LNCAP (cell line): ENCODE measurements around the gene TOMM20.

Source experiments
- TF ChIP-seq, protein P1 (sequence below): fragments of 450-650 bp; IDR thresholded peaks from 2 replicates; pipeline ENCODE4 v1.5.1; 2017; ENCODE audit warnings: mild to moderate bottlenecking

TOMM20 gene

DNA sequence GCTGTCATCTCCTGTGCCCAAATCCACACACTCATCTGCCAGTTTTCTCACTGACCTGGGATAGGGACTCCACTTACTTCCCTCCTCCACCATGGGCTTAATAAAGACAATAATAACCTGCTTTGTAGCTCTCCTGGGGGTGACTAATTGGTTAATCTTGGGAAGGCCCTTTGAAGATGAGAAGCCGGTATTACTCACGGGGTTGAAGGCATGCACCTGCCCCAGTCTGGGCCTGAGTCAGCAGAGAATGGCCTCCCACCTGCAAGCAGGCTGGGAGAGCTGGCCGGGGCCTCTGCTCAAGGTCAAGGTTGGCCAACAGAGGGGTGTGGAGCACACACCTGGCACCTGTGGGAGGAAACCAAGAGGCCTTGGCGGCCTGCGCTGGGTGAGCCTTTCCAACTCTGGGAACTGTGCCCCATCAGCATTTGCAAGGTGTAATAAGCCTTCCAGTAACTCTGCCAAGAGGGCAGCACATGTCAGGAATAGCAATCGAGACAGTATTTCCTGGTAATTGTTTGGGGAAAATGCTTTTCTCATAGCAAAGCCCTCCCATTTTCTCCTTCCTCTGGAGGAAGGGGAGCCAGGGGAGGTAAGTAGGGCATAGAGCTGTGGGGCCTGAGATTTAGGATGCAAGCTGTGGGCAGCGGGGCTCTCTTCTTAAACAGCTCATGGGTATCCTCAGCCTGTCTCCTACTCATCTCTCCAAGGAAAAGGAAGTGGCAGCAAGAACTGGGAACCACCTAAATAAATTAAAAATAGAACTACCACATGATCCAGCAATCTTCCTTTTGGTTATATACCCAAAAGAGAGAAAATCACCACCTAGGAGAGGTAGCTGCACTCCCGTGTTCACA lies 49.0 kb downstream of the TOMM20 start:
- TF ChIP-seq, protein P1, sequence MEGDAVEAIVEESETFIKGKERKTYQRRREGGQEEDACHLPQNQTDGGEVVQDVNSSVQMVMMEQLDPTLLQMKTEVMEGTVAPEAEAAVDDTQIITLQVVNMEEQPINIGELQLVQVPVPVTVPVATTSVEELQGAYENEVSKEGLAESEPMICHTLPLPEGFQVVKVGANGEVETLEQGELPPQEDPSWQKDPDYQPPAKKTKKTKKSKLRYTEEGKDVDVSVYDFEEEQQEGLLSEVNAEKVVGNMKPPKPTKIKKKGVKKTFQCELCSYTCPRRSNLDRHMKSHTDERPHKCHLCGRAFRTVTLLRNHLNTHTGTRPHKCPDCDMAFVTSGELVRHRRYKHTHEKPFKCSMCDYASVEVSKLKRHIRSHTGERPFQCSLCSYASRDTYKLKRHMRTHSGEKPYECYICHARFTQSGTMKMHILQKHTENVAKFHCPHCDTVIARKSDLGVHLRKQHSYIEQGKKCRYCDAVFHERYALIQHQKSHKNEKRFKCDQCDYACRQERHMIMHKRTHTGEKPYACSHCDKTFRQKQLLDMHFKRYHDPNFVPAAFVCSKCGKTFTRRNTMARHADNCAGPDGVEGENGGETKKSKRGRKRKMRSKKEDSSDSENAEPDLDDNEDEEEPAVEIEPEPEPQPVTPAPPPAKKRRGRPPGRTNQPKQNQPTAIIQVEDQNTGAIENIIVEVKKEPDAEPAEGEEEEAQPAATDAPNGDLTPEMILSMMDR, result no peak; the same call in 1 of the 2 replicates

DNA sequence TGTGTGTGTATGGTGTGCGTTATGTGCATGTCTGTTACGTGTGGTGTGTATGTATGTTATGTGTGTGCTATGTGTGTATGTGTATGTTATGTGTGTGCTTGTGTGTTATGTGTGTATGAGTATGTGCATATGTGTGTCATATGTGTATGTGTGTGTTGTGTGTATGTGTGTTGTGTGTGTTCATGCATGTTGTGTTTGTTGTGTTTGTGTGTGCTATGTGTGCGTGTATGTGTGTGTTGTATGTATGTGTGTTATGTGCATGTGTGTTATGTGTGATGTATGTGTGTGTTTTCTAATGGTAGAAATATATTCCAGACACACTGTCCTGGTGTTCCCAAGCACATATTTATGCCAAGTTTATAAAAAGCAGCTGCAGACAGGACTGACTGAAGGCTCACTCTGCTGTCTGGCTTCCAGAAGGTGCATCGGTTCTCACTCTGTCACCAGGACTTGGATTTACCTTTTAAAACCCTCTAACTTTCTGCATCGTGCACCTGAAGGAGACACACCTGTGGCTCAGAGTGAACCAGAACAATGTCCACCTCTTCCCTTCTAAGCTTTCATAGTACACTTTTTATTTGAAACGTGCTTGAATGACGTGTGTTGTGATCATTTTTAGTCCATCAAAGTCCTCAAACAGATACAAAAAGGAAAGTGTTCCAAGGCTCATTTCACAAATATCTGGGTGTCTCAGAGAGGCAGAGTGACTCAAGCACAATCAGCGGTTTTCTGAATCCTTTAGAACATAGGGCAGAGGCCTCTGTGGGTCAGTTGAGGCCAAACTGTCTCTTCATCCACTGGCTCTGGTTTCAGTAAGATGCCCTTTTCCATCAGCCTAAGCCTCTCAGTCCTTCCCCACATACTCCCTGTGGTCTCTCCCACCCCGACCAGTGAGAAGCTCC lies 49.9 kb downstream of the TOMM20 start:
- TF ChIP-seq, protein P1, result no peak

DNA sequence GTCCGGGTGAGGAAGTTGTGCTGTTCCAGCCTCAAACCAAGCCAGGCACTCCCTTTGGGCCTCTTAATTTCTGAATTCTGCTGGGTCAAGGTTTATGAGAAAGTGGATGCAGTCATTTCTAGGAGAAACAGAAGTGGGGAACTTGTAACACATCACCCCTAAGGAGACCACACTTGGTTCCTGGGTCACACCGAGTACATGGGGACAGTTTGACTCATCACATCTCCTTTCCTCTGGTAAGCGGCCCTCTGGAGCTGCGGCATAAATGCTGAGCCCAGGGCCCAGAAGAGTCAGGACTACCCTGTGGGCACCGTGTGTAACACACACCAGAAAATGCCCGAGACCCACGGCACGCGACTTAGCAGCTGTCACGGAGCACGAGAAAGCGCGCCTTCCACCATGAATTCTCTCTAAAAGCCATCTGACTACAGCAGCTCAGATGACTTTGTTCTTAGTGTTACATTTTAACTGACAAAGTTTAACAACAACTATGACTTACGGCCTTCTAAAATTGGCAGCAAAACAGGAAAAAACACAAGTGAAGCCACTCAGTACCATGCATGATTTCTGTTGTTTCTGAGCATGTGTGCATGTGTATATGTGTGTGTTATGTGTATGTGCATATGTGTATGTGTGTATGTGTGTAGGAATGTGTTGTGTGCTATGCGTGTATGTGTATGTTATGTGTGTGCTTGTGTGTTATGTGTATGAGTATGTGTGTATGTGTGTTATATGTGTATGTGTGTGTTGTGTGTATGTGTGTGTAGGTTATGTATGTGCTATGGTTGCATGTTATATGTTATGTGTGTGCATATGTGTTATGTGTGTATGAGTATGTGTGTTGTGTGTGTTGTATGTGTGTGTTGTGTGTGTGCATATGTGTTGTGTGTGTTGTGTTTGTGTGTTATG lies 50.8 kb downstream of the TOMM20 start:
- TF ChIP-seq, protein P1, result no peak

DNA sequence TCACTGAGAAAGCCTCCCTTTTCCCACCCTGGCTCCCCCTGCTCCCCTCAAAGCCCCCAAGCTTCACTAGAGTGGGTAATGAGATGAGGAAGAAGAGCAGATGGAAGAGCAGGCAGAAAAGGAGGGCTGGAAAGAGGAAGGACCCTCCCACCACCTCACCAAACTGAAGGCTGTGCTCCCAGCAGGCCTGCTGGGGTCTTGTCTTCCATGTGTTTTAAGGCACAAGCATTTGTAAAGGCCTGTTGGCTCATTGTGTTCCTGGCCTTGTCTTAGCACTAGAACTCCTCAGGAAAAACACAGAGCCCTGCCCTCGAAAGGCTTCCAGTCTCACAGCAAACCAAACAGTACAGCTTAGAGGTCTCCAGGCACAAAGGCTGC lies 51.5 kb downstream of the TOMM20 start:
- TF ChIP-seq, protein P1, result no peak

DNA sequence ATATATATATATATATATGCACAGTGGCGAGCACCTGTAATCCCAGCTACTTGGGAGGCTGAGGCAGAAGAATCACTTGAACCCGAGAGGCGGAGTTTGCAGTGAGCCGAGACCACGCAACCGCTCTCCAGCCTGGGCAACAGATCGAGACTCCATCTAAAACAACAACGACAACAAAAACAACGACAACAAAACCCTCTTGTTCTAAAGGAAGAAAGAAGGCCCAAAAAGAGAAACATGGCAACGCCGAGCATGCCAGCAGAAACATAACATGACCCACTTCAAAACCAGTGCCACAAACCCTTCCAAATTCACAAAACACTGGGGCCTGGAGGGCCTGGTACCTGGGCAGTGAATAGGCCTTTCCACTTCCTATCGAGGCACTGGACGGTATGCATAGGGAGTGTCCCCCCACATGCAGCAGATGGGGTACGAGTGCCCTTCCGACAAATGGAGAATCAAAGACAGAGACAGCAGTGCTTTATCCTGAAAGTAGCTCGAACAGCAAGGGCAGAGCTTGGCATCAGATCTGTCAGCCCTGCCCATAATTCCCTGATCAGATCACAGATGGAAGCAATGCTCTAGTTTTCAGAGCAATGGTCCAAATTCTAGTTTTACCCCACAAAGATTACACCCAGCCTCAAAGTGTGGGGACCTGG lies 52.0 kb downstream of the TOMM20 start:
- TF ChIP-seq, protein P1, result no peak

DNA sequence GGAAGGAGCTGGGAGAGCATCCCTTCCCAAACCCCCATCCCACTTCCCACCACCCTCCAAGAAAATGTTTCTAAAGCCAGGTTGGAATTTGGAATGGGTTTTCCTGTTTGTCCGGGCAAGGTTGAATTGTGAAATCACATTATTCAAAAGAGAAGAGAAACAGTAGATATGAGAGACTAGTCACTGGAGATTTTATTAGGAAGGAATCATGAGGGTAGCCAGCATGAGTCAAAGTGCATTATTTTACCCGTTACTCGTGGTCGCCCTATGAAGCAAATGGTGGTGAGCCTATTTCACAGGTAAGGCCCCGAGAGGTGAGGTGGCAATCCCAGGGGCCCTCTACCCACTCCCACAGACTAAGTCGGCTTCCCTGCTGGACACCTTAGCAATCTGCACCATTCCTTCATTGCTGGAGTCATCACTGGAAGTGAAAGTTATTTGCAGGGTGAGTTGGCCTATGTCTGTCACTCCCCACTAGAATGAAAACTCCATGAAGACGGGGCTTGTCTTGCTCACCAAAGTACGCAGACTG lies 52.8 kb downstream of the TOMM20 start:
- TF ChIP-seq, protein P1, result no peak
